ENCODE data around the gene INHBC.

- TF ChIP-seq TCF7L2 (IDR thresholded peaks at IDR 0.05; ENCODE audit: low read depth, low read length), result no peak
- TF ChIP-seq, protein P1, sequence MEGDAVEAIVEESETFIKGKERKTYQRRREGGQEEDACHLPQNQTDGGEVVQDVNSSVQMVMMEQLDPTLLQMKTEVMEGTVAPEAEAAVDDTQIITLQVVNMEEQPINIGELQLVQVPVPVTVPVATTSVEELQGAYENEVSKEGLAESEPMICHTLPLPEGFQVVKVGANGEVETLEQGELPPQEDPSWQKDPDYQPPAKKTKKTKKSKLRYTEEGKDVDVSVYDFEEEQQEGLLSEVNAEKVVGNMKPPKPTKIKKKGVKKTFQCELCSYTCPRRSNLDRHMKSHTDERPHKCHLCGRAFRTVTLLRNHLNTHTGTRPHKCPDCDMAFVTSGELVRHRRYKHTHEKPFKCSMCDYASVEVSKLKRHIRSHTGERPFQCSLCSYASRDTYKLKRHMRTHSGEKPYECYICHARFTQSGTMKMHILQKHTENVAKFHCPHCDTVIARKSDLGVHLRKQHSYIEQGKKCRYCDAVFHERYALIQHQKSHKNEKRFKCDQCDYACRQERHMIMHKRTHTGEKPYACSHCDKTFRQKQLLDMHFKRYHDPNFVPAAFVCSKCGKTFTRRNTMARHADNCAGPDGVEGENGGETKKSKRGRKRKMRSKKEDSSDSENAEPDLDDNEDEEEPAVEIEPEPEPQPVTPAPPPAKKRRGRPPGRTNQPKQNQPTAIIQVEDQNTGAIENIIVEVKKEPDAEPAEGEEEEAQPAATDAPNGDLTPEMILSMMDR (IDR thresholded peaks at IDR 0.05), result no peak
These were observed 40.3 kb downstream of the INHBC start for GRCh38 chr12:57474862-57475261.
